ENCODE measurements around the gene SLC9A3.

The SLC9A3 gene

DNA sequence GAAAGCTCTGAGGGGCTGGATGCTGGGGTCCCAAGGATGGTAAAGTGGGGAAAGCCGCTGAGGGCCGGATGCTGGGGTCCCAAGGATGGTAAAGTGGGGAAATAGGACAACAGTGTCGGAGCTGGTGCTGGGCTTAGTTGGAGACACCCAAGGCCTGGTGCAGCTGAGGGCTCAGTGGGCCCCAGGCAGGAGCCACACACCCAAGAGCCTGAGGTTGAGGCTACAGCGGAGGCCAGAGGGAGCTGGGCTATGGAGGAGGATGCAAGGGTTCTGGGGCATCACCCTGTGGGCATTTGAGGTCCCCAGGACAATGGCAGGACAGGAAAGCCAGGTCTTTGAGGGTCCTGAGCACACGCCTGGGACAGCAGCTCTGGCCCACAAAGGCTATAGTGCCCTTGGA lies 19.1 kb upstream of the SLC9A3 start:
- H3K36me3 ChIP-seq (replicated peaks; ENCODE audit: low read depth, low read length): no peaks in the 10 kb centered on the region
- H3K4me3 ChIP-seq (ENCODE audit: low read length): peak overlapping the region; percentile 68
- TF ChIP-seq EZH2phosphoT487 (IDR thresholded peaks at IDR 0.05; ENCODE audit: low read depth) (no peak), CTCF (IDR thresholded peaks at IDR 0.05; ENCODE audit: low read depth, low read length) (no peak)
- peak overlapping the region; percentile 49; the same call in 1 of the 2 replicates for H3K9ac ChIP-seq (ENCODE audit: low read length)
- peaks cover 4% of the 10 kb centered on the region; the same call in 1 of the 2 replicates for H3K27me3 ChIP-seq (ENCODE audit: low read depth, low read length)
- H3K4me2 ChIP-seq (ENCODE audit: low read length): peak overlapping the region; percentile 93
- peaks cover 25% of the 10 kb centered on the region for H3K4me1 ChIP-seq (ENCODE audit: low read length)
- no peak overlapping the region for H2AFZ ChIP-seq (ENCODE audit: low read depth, low read length)
- no peaks in the 10 kb centered on the region for H3K9me3 ChIP-seq (ENCODE audit: insufficient read depth, low read length)
- peak overlapping the region; percentile 72 for H3K27ac ChIP-seq (ENCODE audit: low read length)
- H4K20me1 ChIP-seq (ENCODE audit: insufficient read depth, low read length): no peaks in the 10 kb centered on the region
- no peaks in the 10 kb centered on the region for H3K79me2 ChIP-seq (ENCODE audit: low read length)

DNA sequence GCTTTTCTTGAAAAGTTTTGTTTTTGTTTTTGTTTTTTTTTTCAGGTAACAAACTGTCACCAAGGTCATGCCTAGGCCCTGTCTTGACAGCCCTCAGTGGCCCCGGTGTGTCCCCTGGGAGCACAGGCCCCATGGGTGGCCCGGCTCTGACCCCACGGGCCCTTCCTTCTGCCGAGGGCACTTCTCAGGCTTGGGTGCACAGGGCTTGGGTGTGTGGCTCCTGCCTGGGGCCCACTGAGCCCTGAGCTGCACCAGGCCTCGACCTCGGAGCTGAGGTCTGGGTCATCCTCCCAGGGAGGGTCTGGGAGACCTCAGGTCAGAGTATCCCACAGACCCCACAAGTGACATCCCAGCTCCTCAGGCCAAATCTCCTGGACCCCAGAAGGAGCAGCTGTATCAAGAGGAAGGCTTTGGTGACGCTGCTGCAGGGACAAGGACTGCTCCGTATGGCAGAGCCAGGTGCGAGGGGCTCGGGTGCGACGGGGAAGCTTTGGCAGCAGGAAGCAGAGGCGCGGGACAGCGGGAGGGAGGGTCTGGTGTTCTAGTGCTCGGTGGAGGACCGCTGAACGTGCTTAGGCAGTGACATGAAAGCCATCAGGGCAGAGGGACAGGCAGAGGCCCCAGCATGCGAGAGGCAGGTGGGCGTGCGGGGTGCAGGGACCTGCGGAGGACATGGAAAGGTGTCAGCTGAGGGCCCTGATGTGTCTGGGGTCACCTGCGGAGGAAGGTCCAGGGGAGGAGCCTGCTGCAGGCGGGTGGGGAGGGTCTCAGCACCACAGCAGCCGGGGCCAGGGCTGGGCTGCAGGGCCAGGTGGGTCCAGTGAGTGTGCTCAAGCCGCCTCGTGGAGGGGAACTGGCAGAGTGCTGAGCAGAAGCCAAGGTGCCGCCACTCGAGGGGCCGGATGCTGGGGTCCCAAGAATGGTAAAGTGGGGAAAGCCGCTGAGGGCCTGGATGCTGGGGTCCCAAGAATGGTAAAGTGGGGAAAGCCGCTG lies 18.4 kb upstream of the SLC9A3 start:
- no peak overlapping the region for H2AFZ ChIP-seq (ENCODE audit: low read depth, low read length)
- no peak overlapping the region for H3K4me2 ChIP-seq (ENCODE audit: low read length)
- TF ChIP-seq EZH2phosphoT487 (IDR thresholded peaks at IDR 0.05; ENCODE audit: low read depth) (no peak), CTCF (IDR thresholded peaks at IDR 0.05; ENCODE audit: low read depth, low read length) (no peak)
- H3K79me2 ChIP-seq (ENCODE audit: low read length): no peaks in the 10 kb centered on the region
- no peak overlapping the region for H3K27ac ChIP-seq (ENCODE audit: low read length)
- no peak overlapping the region for H3K9ac ChIP-seq (ENCODE audit: low read length)
- H3K4me3 ChIP-seq (ENCODE audit: low read length): no peak overlapping the region
- H3K9me3 ChIP-seq (ENCODE audit: insufficient read depth, low read length): no peaks in the 10 kb centered on the region
- no peaks in the 10 kb centered on the region for H3K36me3 ChIP-seq (replicated peaks; ENCODE audit: low read depth, low read length)
- no peaks in the 10 kb centered on the region for H4K20me1 ChIP-seq (ENCODE audit: insufficient read depth, low read length)
- H3K27me3 ChIP-seq (ENCODE audit: low read depth, low read length): peaks cover 4% of the 10 kb centered on the region; the same call in 1 of the 2 replicates
- peaks cover 17% of the 10 kb centered on the region for H3K4me1 ChIP-seq (ENCODE audit: low read length)

DNA sequence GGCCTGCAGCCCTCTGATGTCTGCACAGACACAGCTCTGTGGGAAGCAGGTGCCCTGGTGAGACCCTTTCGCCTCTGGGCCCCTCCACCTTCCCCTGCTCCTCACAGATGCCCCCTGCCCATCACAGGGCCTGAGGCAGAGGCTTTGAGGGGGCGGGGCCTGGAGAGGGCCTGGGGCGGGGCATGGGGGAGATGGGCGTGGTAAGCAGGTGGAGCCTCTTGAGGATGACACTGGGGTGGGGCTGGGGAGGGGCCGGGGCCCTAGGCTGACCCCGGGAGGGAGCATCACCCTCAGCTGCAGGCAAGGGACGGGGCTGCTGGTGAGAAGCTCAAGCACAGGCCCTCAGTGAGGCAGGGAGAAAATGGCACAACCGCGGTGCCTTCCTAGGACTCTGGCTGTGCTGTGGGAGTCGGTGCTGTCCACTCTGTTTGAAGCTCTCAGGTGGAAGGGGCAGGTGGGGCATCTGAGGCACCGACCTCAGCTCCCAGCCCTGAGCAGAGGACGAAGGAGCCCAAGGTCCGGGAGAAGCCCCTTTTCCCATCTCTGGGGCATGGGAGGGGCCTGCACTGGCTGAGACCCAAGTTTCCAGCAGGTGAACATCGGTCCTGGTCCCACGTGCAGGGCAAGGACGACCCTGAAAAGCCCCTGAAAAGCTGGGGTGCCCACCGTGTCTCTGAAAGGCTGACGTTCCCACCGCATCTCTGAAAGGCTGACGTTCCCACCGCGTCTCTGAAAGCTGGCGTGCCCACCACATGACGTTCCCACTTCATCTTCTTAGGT lies 17.5 kb upstream of the SLC9A3 start:
- no peak overlapping the region for H3K4me3 ChIP-seq (ENCODE audit: low read length)
- no peak overlapping the region for H3K9ac ChIP-seq (ENCODE audit: low read length)
- no peaks in the 10 kb centered on the region; the same call in 1 of the 2 replicates for H3K27me3 ChIP-seq (ENCODE audit: low read depth, low read length)

More for the DNA sequence above, 17.5 kb upstream of the SLC9A3 start:
- Histone ChIP-seq H3K4me2 (ENCODE audit: low read length) (no peak overlapping the region), H3K4me1 (ENCODE audit: low read length) (peaks cover 16% of the 10 kb centered on the region), H3K36me3 (replicated peaks; ENCODE audit: low read depth, low read length) (no peaks in the 10 kb centered on the region), H3K9me3 (ENCODE audit: insufficient read depth, low read length) (no peaks in the 10 kb centered on the region), H4K20me1 (ENCODE audit: insufficient read depth, low read length) (no peaks in the 10 kb centered on the region), H3K27ac (ENCODE audit: low read length) (no peak overlapping the region), H3K79me2 (ENCODE audit: low read length) (no peaks in the 10 kb centered on the region), H2AFZ (ENCODE audit: low read depth, low read length) (no peak overlapping the region)
- TF ChIP-seq CTCF (IDR thresholded peaks at IDR 0.05; ENCODE audit: low read depth, low read length) (no peak), EZH2phosphoT487 (IDR thresholded peaks at IDR 0.05; ENCODE audit: low read depth) (no peak)
